WTC11 (cell line): Measurements from ENCODE around the gene B3GALNT2. TPM values are rescaled to one million over a fixed set of nuclear protein-coding genes. Genes with fewer than 3 reads are reported as not detected.

Source experiments
- ATAC-seq: fragments of 200-7000 bp; cut with Tn5 transposase; 2 replicates; pipeline ENCODE4 v1.10.0; 2021; ENCODE audit warnings: mild to moderate bottlenecking, moderate library complexity
- CTCF ChIA-PET: fragments of 300-600 bp; sonication (Branson Sonifier 250); formaldehyde crosslinking; loops from one replicate; lab custom pipeline; 2021; ENCODE audit warnings: antibody characterized with exemption; lab: Charles Lee
- POLR2A ChIA-PET: fragments of 350-600 bp; sonication (Branson Sonifier 250); formaldehyde crosslinking; loops from one replicate; lab custom pipeline; 2021; ENCODE audit warnings: antibody characterized with exemption; lab: Charles Lee
- DNase-seq: peaks from one replicate; pipeline ENCODE4 v3.0.0; 2021; ENCODE audit warnings: low spot score
- H3K27ac Mint-ChIP-seq: 2 replicates; pipeline ENCODE4 v1.8.0; 2021; ENCODE audit warnings: mixed read lengths
- H3K27me3 Mint-ChIP-seq: 2 replicates; pipeline ENCODE4 v1.8.0; 2021; ENCODE audit warnings: low read depth, mild to moderate bottlenecking, moderate library complexity, mixed read lengths
- H3K36me3 Mint-ChIP-seq: 2 replicates; pipeline ENCODE4 v1.8.0; 2021; ENCODE audit warnings: mixed read lengths
- H3K4me1 Mint-ChIP-seq: 2 replicates; pipeline ENCODE4 v1.8.0; 2022; ENCODE audit warnings: mixed read lengths
- H3K4me3 Mint-ChIP-seq: 2 replicates; pipeline ENCODE4 v1.8.0; 2021; ENCODE audit warnings: mild to moderate bottlenecking, moderate library complexity, mixed read lengths
- H3K9me3 Mint-ChIP-seq: 2 replicates; pipeline ENCODE4 v1.8.0; 2021; ENCODE audit warnings: mixed read lengths
- AR ChIP-seq: fragments of 250-450 bp; sonication (Bioruptor Pico); IDR thresholded peaks from 2 replicates; pipeline ENCODE4 v1.9.0; 2021; ENCODE audit warnings: mild to moderate bottlenecking
- ATF1 ChIP-seq: sonication (generic); formaldehyde crosslinking; IDR thresholded peaks from 2 replicates; pipeline ENCODE4 v1.8.1; 2023; ENCODE audit warnings: mild to moderate bottlenecking, moderate library complexity, missing genetic modification reagents
- FOXJ3 ChIP-seq: sonication (generic); formaldehyde crosslinking; IDR thresholded peaks from 2 replicates; pipeline ENCODE4 v1.9.0; 2021; ENCODE audit warnings: missing genetic modification reagents, mild to moderate bottlenecking, borderline replicate concordance
- FOXK1 ChIP-seq: sonication (generic); formaldehyde crosslinking; IDR thresholded peaks from 2 replicates; pipeline ENCODE4 v1.8.0; 2022; ENCODE audit warnings: mild to moderate bottlenecking, moderate library complexity, missing genetic modification reagents
- GABPB1 ChIP-seq: sonication (generic); formaldehyde crosslinking; IDR thresholded peaks from 2 replicates; pipeline ENCODE4 v1.8.1; 2023; ENCODE audit warnings: mild to moderate bottlenecking, missing genetic modification reagents
- GRHL2 ChIP-seq: fragments of 250-450 bp; sonication (Bioruptor Pico); IDR thresholded peaks from 2 replicates; pipeline ENCODE4 v1.8.0; 2022; ENCODE audit warnings: mild to moderate bottlenecking, moderate library complexity; ENCODE audit not compliant: insufficient replicate concordance, severe bottlenecking
- JAZF1 ChIP-seq: fragments of 250-450 bp; sonication (Bioruptor Pico); IDR thresholded peaks from 2 replicates; pipeline ENCODE4 v1.9.0; 2021; ENCODE audit warnings: moderate library complexity, mild to moderate bottlenecking, inconsistent platforms
- KAT7 ChIP-seq: sonication (generic); formaldehyde crosslinking; IDR thresholded peaks from 2 replicates; pipeline ENCODE4 v1.8.1; 2023; ENCODE audit warnings: missing genetic modification reagents, mild to moderate bottlenecking, borderline replicate concordance
- NFE2L1 ChIP-seq: sonication (generic); formaldehyde crosslinking; IDR thresholded peaks from 2 replicates; pipeline ENCODE4 v1.8.1; 2023; ENCODE audit warnings: missing genetic modification reagents
- TEAD4 ChIP-seq: sonication (generic); formaldehyde crosslinking; IDR thresholded peaks from 2 replicates; pipeline ENCODE4 v1.8.0; 2022; ENCODE audit warnings: mild to moderate bottlenecking, missing genetic modification reagents
- USF2 ChIP-seq: sonication (generic); formaldehyde crosslinking; IDR thresholded peaks from 2 replicates; pipeline ENCODE4 v1.8.1; 2023; ENCODE audit warnings: mild to moderate bottlenecking, missing genetic modification reagents, moderate library complexity
- ZNF232 ChIP-seq: sonication (generic); formaldehyde crosslinking; IDR thresholded peaks from 2 replicates; pipeline ENCODE4 v1.8.0; 2022; ENCODE audit warnings: mild to moderate bottlenecking, missing genetic modification reagents
- ZNF317 ChIP-seq: sonication (generic); formaldehyde crosslinking; IDR thresholded peaks from 2 replicates; pipeline ENCODE4 v1.8.1; 2023; ENCODE audit warnings: low read depth, mild to moderate bottlenecking, moderate library complexity, missing genetic modification reagents, borderline replicate concordance
- ZNF396 ChIP-seq: fragments of 250-450 bp; sonication (Bioruptor Pico); IDR thresholded peaks from 2 replicates; pipeline ENCODE4 v1.8.0; 2021; ENCODE audit warnings: mild to moderate bottlenecking, moderate library complexity, borderline replicate concordance
- total RNA-seq: library from RNA; stranded (reverse); gene quantifications from 3 replicates; pipeline ENCODE4 v1.2.3, GENCODE V29; 2021
- TF ChIP-seq, protein P1 (sequence below): fragments of 250-450 bp; sonication (Bioruptor Pico); IDR thresholded peaks from 2 replicates; pipeline ENCODE4 v1.8.0; 2021; ENCODE audit warnings: mild to moderate bottlenecking
- TF ChIP-seq, protein P2 (sequence below): sonication (generic); formaldehyde crosslinking; IDR thresholded peaks from 2 replicates; pipeline ENCODE4 v1.8.0; 2022; ENCODE audit warnings: mild to moderate bottlenecking, missing genetic modification reagents

B3GALNT2 gene
- total RNA-seq, 1 experiment from 2014 or later, result 41.7 TPM

- TF ChIP-seq AR (no peak), GRHL2 (CRISPR knock-in tag) (no peak), FOXJ3 (CRISPR knock-in tag) (no peak), USF2 (CRISPR knock-in tag) (no peak), FOXK1 (no peak), JAZF1 (CRISPR knock-in tag) (no peak), ZNF317 (CRISPR knock-in tag) (no peak), TEAD4 (CRISPR knock-in tag) (no peak), ZNF232 (CRISPR knock-in tag) (no peak), KAT7 (no peak), NFE2L1 (CRISPR knock-in tag) (no peak)
- TF ChIP-seq, protein P1, sequence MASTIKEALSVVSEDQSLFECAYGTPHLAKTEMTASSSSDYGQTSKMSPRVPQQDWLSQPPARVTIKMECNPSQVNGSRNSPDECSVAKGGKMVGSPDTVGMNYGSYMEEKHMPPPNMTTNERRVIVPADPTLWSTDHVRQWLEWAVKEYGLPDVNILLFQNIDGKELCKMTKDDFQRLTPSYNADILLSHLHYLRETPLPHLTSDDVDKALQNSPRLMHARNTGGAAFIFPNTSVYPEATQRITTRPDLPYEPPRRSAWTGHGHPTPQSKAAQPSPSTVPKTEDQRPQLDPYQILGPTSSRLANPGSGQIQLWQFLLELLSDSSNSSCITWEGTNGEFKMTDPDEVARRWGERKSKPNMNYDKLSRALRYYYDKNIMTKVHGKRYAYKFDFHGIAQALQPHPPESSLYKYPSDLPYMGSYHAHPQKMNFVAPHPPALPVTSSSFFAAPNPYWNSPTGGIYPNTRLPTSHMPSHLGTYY, result no peak
Observed at GRCh38 chr1:235410467-235410866, 93.8 kb downstream of the B3GALNT2 start (continued).

- Mint-ChIP-seq H3K36me3 (peaks cover 1% of the 10 kb centered on the region), H3K27me3 (no peaks in the 10 kb centered on the region), H3K27ac (peak overlapping the region; percentile 48; the same call in 1 of the 2 replicates), H3K9me3 (0 out of 2 replicates have a peak, but pooled peaks cover 4% of the 10 kb centered on the region), H3K4me1 (peaks cover 4% of the 10 kb centered on the region)
- ChIA-PET CTCF (interaction anchor here (0.5 to 1.1 kb wide), 3 partner anchors 8 to 158 kb away, joined by 3 to 4 read pairs (median 3); no protein-coding TSS in a partner anchor), POLR2A (no interaction called here)
- TF ChIP-seq GABPB1 (CRISPR knock-in tag), result peak; percentile 54
- TF ChIP-seq, protein P2, sequence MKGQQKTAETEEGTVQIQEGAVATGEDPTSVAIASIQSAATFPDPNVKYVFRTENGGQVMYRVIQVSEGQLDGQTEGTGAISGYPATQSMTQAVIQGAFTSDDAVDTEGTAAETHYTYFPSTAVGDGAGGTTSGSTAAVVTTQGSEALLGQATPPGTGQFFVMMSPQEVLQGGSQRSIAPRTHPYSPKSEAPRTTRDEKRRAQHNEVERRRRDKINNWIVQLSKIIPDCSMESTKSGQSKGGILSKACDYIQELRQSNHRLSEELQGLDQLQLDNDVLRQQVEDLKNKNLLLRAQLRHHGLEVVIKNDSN (CRISPR knock-in tag), result no peak
- TF ChIP-seq, all 79 proteins: peak for 1
- H3K4me3 Mint-ChIP-seq, result no peak overlapping the region
- no peak for ATAC-seq
- no peak for DNase-seq
Observed at GRCh38 chr1:235409042-235409820, 95.0 kb downstream of the B3GALNT2 start.

- no peak for TF ChIP-seq ZNF396 (CRISPR knock-in tag)
- TF ChIP-seq ATF1 (CRISPR knock-in tag), result no peak
- Mint-ChIP-seq H3K36me3 (peaks cover 2% of the 10 kb centered on the region; the same call in 1 of the 2 replicates), H3K4me3 (no peak overlapping the region), H3K4me1 (peaks cover 4% of the 10 kb centered on the region), H3K27ac (peak overlapping the region; percentile 29), H3K27me3 (no peaks in the 10 kb centered on the region), H3K9me3 (0 out of 2 replicates have a peak, but pooled peaks cover 4% of the 10 kb centered on the region)
- CTCF ChIA-PET, result interaction anchor here (1.1 kb wide), 2 partner anchors 8 to 44 kb away, joined by 3 to 4 read pairs; no protein-coding TSS in a partner anchor
- POLR2A ChIA-PET, result no interaction called here
- DNase-seq, result no peak
- no peak for ATAC-seq
Observed at GRCh38 chr1:235408503-235408960, 95.7 kb downstream of the B3GALNT2 start.
